ENCODE measurements around the gene OLFML1. TPM values are rescaled to one million over a fixed set of nuclear protein-coding genes. Genes with fewer than 3 reads are reported as not detected.

OLFML1 gene
- total and polyA plus RNA-seq, 10 of the 15 experiments (the other 5 are each of a cell fraction or from before 2014, with no cell fraction given), result 0.04 to 0.71 (median 0.21) TPM; not detected in 6

GRCh38 chr11:7462706-7463105 lies 22.6 kb upstream of the OLFML1 start (continued):
- no peak for TF ChIP-seq MYC (IDR thresholded peaks at IDR 0.05; ENCODE audit: insufficient read depth, insufficient read length, insufficient replicate concordance, low read length, severe bottlenecking)
- no peak for TF ChIP-seq POLR2AphosphoS2 (IDR thresholded peaks at IDR 0.05; ENCODE audit: low read depth, low read length)
- no peak for TF ChIP-seq SP1 (IDR thresholded peaks at IDR 0.05; ENCODE audit: low read depth, low read length)
- TF ChIP-seq YY1 (IDR thresholded peaks at IDR 0.05; ENCODE audit: low read depth, low read length), result no peak
- TF ChIP-seq SKIL (IDR thresholded peaks at IDR 0.05; ENCODE audit: low read depth, poor library complexity, severe bottlenecking), result no peak
- TF ChIP-seq YBX1 (IDR thresholded peaks at IDR 0.05), result no peak
- TF ChIP-seq BCL3 (IDR thresholded peaks at IDR 0.05; ENCODE audit: borderline replicate concordance, insufficient read depth, low read depth, low read length, poor library complexity, severe bottlenecking), result no peak

GRCh38 chr11:7467652-7468051 lies 17.7 kb upstream of the OLFML1 start:
- peak; percentile 91 for ATAC-seq
- ChIA-PET RAD21 (ENCODE audit: unreplicated experiment) (interaction anchor here (0.7 to 1.2 kb wide), 3 partner anchors 21 to 51 kb away, joined by 3 read pairs; partner anchors contain the start of gene PPFIBP2), CTCF (no interaction called here), POLR2A (interaction anchor here (1.0 to 1.5 kb wide), 2 partner anchors 28 to 44 kb away, joined by 3 to 4 read pairs; no protein-coding TSS in a partner anchor), SMC1A (ENCODE audit: uncharacterized antibody, unreplicated experiment) (interaction anchor here (1.0 to 1.7 kb wide), 5 partner anchors 17 to 49 kb away, joined by 3 to 5 read pairs (median 3); no protein-coding TSS in a partner anchor)
- intact Hi-C loops (cut with micrococcal nuclease; ENCODE audit: unreplicated experiment), result no loop called here
- Histone ChIP-seq H3K36me3 (ENCODE audit: control insufficient read depth in 2 of 2, insufficient read depth in 2 of 2, low read length in 1 of 2) (no peaks in the 10 kb centered on the region), H3K27me3 (replicated peaks in 1 of 2; ENCODE audit: control insufficient read depth in 2 of 2, insufficient read depth in 2 of 2, low read length in 1 of 2) (no peaks in the 10 kb centered on the region), H3K27ac (ENCODE audit: control insufficient read depth, insufficient read depth) (no peak overlapping the region), H3K4me1 (ENCODE audit: control insufficient read depth, insufficient read depth, low read length) (no peaks in the 10 kb centered on the region), H3K4me3 (no peak overlapping the region), H3K4me2 (ENCODE audit: control insufficient read depth, insufficient read depth) (no peak overlapping the region), H2AFZ (ENCODE audit: control insufficient read depth, low read depth, low read length) (no peak overlapping the region), H4K20me1 (ENCODE audit: control insufficient read depth, insufficient read depth) (no peaks in the 10 kb centered on the region), H3K79me2 (ENCODE audit: control insufficient read depth, insufficient read depth, low read length) (no peaks in the 10 kb centered on the region), H3K9ac (ENCODE audit: control insufficient read depth, insufficient read depth, low read length) (no peak overlapping the region), H3K9me3 (replicated peaks; ENCODE audit: control insufficient read depth, insufficient read depth, low read length) (no peaks in the 10 kb centered on the region)
- in situ Hi-C loops (cut with MboI), result no loop called here
- DNase-seq (ENCODE audit: low read depth, low spot score), result peak; percentile 15
- no peak for FAIRE-seq
- TF ChIP-seq ATF7 (IDR thresholded peaks at IDR 0.05; ENCODE audit: low read depth) (peak; percentile 61; the same call in 1 of the 2 replicates), RUNX3 (IDR thresholded peaks at IDR 0.05; ENCODE audit: low read length) (peak; percentile 16; the same call in 1 of the 2 replicates), ZBTB4 (CRISPR knock-in tag; IDR thresholded peaks at IDR 0.05) (no peak), CREB1 (IDR thresholded peaks at IDR 0.05; ENCODE audit: low read depth) (no peak), NR2F1 (conservative IDR thresholded peaks at IDR 0.05) (peak; percentile 74), IKZF1 (conservative IDR thresholded peaks at IDR 0.05) (0 out of 2 replicates have a peak, but pooled peaks have one; percentile 32), KDM1A (IDR thresholded peaks at IDR 0.05; ENCODE audit: borderline replicate concordance) (no peak), NBN (IDR thresholded peaks at IDR 0.05) (peak; percentile 49; the same call in 1 of the 2 replicates)
- 68% methylated on average over 2 of the region's 2 CpGs for WGBS (ENCODE audit: insufficient coverage, insufficient replicate concordance, low lambda C conversion rate, missing lambda C conversion rate)
- BruUV-seq (replicated peaks), result no TSS peak
